ENCODE results near the gene ILKAP.
A peak's percentile ranks its signal among the peaks of the same experiment; 100 is the strongest.

ILKAP gene

GRCh38 chr2:238162251-238162845 lies 41.1 kb downstream of the ILKAP start:
- no peaks in the 10 kb centered on the region for H3K9me3 Mint-ChIP-seq
- H3K27ac Mint-ChIP-seq: no peak overlapping the region
- H3K36me3 Mint-ChIP-seq (ENCODE audit: insufficient read depth): peaks cover 12% of the 10 kb centered on the region
- no peak overlapping the region for H3K4me3 Mint-ChIP-seq
- ATAC-seq (replicated peaks) (no peak), DNase-seq (no peak)
- H3K27me3 Mint-ChIP-seq: peaks cover 25 to 46% of the 10 kb centered on the region in 2 donors
- H3K4me1 Mint-ChIP-seq (ENCODE audit: low read depth in 2 of 2): peaks cover 7 to 18% of the 10 kb centered on the region in 2 donors

- peaks cover 25 to 46% of the 10 kb centered on the region in 2 donors for H3K27me3 Mint-ChIP-seq
- DNase-seq (no peak), ATAC-seq (replicated peaks) (no peak)
- no peaks in the 10 kb centered on the region for H3K9me3 Mint-ChIP-seq
- no peak overlapping the region for H3K27ac Mint-ChIP-seq
- peaks cover 7 to 18% of the 10 kb centered on the region in 2 donors for H3K4me1 Mint-ChIP-seq (ENCODE audit: low read depth in 2 of 2)
- H3K4me3 Mint-ChIP-seq: peak overlapping the region in 1 of 2 donors; percentile 8
- peaks cover 7% of the 10 kb centered on the region for H3K36me3 Mint-ChIP-seq (ENCODE audit: insufficient read depth)
Measured at GRCh38 chr2:238161291-238162051, 42.0 kb downstream of the ILKAP start.

- Mint-ChIP-seq H3K27me3 (peaks cover 25 to 43% of the 10 kb centered on the region in 2 donors), H3K27ac (peak overlapping the region in 1 of 2 donors; percentile 62), H3K4me3 (peak overlapping the region; percentile 60 to 71), H3K36me3 (ENCODE audit: insufficient read depth) (peaks cover 7% of the 10 kb centered on the region), H3K4me1 (ENCODE audit: low read depth in 2 of 2) (peaks cover 7 to 18% of the 10 kb centered on the region in 2 donors), H3K9me3 (no peaks in the 10 kb centered on the region)
- ATAC-seq (replicated peaks) (no peak), DNase-seq (no peak)
Measured at GRCh38 chr2:238160206-238161129, 43.0 kb downstream of the ILKAP start.

- H3K27me3 Mint-ChIP-seq: peaks cover 21 to 35% of the 10 kb centered on the region in 2 donors
- no peak for DNase-seq
- H3K27ac Mint-ChIP-seq: peak overlapping the region in 1 of 2 donors; percentile 62
- peaks cover 7 to 15% of the 10 kb centered on the region in 2 donors for H3K4me1 Mint-ChIP-seq (ENCODE audit: low read depth in 2 of 2)
- peaks cover 7% of the 10 kb centered on the region for H3K36me3 Mint-ChIP-seq (ENCODE audit: insufficient read depth)
- no peaks in the 10 kb centered on the region for H3K9me3 Mint-ChIP-seq
- H3K4me3 Mint-ChIP-seq: peak overlapping the region; percentile 60 to 71
- ATAC-seq (replicated peaks): no peak
Measured at GRCh38 chr2:238159661-238160205, 43.8 kb downstream of the ILKAP start.

GRCh38 chr2:238159071-238159539 lies 44.4 kb downstream of the ILKAP start:
- peak; percentile 56 for ATAC-seq (replicated peaks)
- peaks cover 17 to 29% of the 10 kb centered on the region in 2 donors for H3K27me3 Mint-ChIP-seq
- peak overlapping the region; percentile 60 to 71 for H3K4me3 Mint-ChIP-seq
- H3K9me3 Mint-ChIP-seq: no peaks in the 10 kb centered on the region
- peaks cover 3% of the 10 kb centered on the region for H3K36me3 Mint-ChIP-seq (ENCODE audit: insufficient read depth)
- no peak overlapping the region for H3K27ac Mint-ChIP-seq
- H3K4me1 Mint-ChIP-seq (ENCODE audit: low read depth in 2 of 2): peaks cover 7 to 12% of the 10 kb centered on the region in 2 donors
- no peak for DNase-seq

- H3K4me1 Mint-ChIP-seq (ENCODE audit: low read depth in 2 of 2): peaks cover 7 to 12% of the 10 kb centered on the region in 2 donors
- DNase-seq (peak in 2 of 3 experiments; percentile 24 to 31), ATAC-seq (replicated peaks) (peak; percentile 75)
- peak within 1 kb of the TSS; percentile 60 to 71 for H3K4me3 Mint-ChIP-seq
- no peaks in the 10 kb centered on the region for H3K9me3 Mint-ChIP-seq
- H3K36me3 Mint-ChIP-seq (ENCODE audit: insufficient read depth): peaks cover 3% of the 10 kb centered on the region
- H3K27ac Mint-ChIP-seq: peak within 1 kb of the TSS in 1 of 2 donors; percentile 62
- H3K27me3 Mint-ChIP-seq: peaks cover 17 to 29% of the 10 kb centered on the region in 2 donors
Measured at GRCh38 chr2:238158509-238159070, 44.9 kb downstream of the ILKAP start, which contains the start of gene ERFE. TSS of gene ERFE (plus strand) at chr2:238158970. CDS start at chr2:238159008, 38 bp downstream.

- H3K4me3 Mint-ChIP-seq: peak overlapping the region; percentile 43 to 65
- no peak overlapping the region for H3K27ac Mint-ChIP-seq
- H3K36me3 Mint-ChIP-seq (ENCODE audit: insufficient read depth): peaks cover 3% of the 10 kb centered on the region
- peaks cover 17 to 29% of the 10 kb centered on the region in 2 donors for H3K27me3 Mint-ChIP-seq
- H3K9me3 Mint-ChIP-seq: no peaks in the 10 kb centered on the region
- H3K4me1 Mint-ChIP-seq (ENCODE audit: low read depth in 2 of 2): peaks cover 7 to 12% of the 10 kb centered on the region in 2 donors
- ATAC-seq (replicated peaks) (no peak), DNase-seq (no peak)
Measured at GRCh38 chr2:238158018-238158508, 45.4 kb downstream of the ILKAP start.

GRCh38 chr2:238157506-238158017 lies 45.9 kb downstream of the ILKAP start:
- ATAC-seq (replicated peaks): no peak
- Mint-ChIP-seq H3K4me3 (no peak overlapping the region), H3K27me3 (peaks cover 17 to 29% of the 10 kb centered on the region in 2 donors), H3K4me1 (ENCODE audit: low read depth in 2 of 2) (peaks cover 7 to 12% of the 10 kb centered on the region in 2 donors), H3K36me3 (ENCODE audit: insufficient read depth) (peaks cover 3% of the 10 kb centered on the region), H3K9me3 (no peaks in the 10 kb centered on the region), H3K27ac (no peak overlapping the region)
- no peak for DNase-seq

- H3K27me3 Mint-ChIP-seq: peaks cover 17 to 20% of the 10 kb centered on the region in 2 donors
- peaks cover 7 to 12% of the 10 kb centered on the region in 2 donors for H3K4me1 Mint-ChIP-seq (ENCODE audit: low read depth in 2 of 2)
- ATAC-seq (replicated peaks): no peak
- no peak overlapping the region for H3K4me3 Mint-ChIP-seq
- DNase-seq: no peak
- no peak overlapping the region for H3K27ac Mint-ChIP-seq
- H3K36me3 Mint-ChIP-seq (ENCODE audit: insufficient read depth): peaks cover 3% of the 10 kb centered on the region
- H3K9me3 Mint-ChIP-seq: no peaks in the 10 kb centered on the region
Measured at GRCh38 chr2:238155761-238156694, 47.5 kb downstream of the ILKAP start.

- peak overlapping the region in 1 of 2 donors; percentile 49 for H3K27ac Mint-ChIP-seq
- H3K36me3 Mint-ChIP-seq (ENCODE audit: insufficient read depth): peaks cover 2% of the 10 kb centered on the region
- peaks cover 11 to 12% of the 10 kb centered on the region in 2 donors for H3K27me3 Mint-ChIP-seq
- peaks cover 7% of the 10 kb centered on the region in 2 donors for H3K4me1 Mint-ChIP-seq (ENCODE audit: low read depth in 2 of 2)
- ATAC-seq (replicated peaks) (no peak), DNase-seq (no peak)
- no peak overlapping the region for H3K4me3 Mint-ChIP-seq
- no peaks in the 10 kb centered on the region for H3K9me3 Mint-ChIP-seq
Measured at GRCh38 chr2:238155051-238155760, 48.3 kb downstream of the ILKAP start.

- Mint-ChIP-seq H3K27ac (peak overlapping the region in 1 of 2 donors; percentile 49), H3K9me3 (no peaks in the 10 kb centered on the region), H3K36me3 (ENCODE audit: insufficient read depth) (no peaks in the 10 kb centered on the region), H3K4me1 (ENCODE audit: low read depth in 2 of 2) (peaks cover 4 to 5% of the 10 kb centered on the region in 2 donors), H3K4me3 (no peak overlapping the region), H3K27me3 (peaks cover 6% of the 10 kb centered on the region in 2 donors)
- DNase-seq: no peak
- no peak for ATAC-seq (replicated peaks)
Measured at GRCh38 chr2:238154570-238154969, 48.9 kb downstream of the ILKAP start.

Measured in effector memory CD8-positive, alpha-beta T cell (primary cell).